Measurements from ENCODE around the gene LRBA.

Gene LRBA

DNA sequence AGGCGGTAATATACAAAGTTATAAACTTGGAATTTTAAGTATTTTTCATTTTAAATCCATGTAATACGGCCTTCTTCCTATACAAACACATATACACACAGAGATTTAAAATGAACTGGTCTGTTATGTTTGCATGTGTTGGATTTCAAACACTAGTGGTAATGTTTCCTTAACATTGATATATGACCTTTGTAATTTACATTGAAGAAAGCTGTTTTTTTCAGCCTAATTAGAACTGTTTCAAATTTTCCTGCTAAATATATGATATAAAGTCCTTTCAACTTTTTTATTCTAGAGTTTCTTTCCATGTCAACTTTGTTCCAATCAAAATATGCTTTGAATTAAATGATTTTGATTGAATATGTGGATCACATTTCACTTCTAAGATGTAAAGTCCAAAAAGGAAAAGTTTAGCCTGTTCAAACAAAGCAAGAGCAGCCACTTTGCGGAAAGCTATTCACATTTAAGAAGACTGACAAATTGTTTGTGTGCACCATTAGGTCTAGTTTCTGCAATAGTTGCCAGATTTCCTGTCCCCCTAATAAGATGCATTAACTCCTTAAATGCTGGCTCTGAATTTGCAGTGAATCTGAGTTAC, 659.1 kb downstream of the LRBA start:
- Mint-ChIP-seq H3K27ac (no peak overlapping the region), H3K4me3 (no peak overlapping the region), H3K27me3 (ENCODE audit: low read depth) (no peaks in the 10 kb centered on the region), H3K36me3 (ENCODE audit: low read depth) (no peaks in the 10 kb centered on the region), H3K4me1 (ENCODE audit: low read depth) (no peaks in the 10 kb centered on the region), H3K9me3 (no peaks in the 10 kb centered on the region)
- no peak for DNase-seq (ENCODE audit: low spot score)

DNA sequence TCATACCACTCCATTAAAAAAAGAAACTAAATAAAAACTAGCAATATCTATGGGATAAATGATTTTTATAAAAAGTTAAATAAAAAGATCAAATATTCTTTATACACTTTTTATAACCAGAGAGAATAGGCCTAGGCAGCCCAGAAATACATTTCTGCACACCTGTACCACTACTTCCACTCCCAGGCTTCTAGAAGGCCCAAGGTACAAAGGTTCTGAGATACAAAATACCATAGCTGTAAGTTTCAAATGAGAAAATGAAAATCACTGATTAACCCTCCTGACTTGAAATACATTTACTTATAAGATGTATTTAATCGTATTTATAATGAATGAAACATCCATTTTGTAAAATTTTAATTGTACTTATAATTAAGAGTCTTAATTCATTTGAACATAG, 659.7 kb downstream of the LRBA start:
- Mint-ChIP-seq H3K27ac (no peak overlapping the region), H3K4me1 (ENCODE audit: low read depth) (no peaks in the 10 kb centered on the region), H3K27me3 (ENCODE audit: low read depth) (no peaks in the 10 kb centered on the region), H3K9me3 (no peaks in the 10 kb centered on the region), H3K4me3 (no peak overlapping the region), H3K36me3 (ENCODE audit: low read depth) (no peaks in the 10 kb centered on the region)
- DNase-seq (ENCODE audit: low spot score) = no peak

DNA sequence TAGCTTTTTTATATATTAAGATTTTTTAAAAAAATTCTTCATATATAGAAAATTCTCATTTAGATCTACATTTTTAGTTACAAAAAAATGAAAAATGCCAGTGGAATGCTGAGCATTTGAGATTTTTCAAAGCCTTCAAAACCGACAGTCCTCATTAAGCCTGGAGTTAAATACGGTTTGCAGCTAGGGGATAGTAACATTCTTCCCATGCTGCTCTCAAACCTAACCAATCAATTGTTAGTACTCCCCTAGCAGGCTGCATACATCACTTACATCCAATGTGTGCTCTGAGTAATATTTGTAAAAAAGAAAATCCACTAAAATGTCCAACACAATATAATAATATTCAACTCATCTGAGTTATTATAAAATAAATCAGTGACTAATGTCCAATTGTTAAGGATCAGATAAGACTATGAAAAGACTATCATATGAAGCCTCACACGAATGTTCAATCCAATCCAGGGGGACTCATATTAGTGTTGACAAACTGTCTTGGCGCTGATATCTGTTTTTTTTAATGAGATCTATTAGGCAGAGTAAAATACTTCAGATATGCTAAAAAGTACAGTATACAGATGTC, 660.8 kb downstream of the LRBA start:
- Mint-ChIP-seq H3K4me1 (ENCODE audit: low read depth) (peaks cover 4% of the 10 kb centered on the region), H3K27ac (no peak overlapping the region), H3K27me3 (ENCODE audit: low read depth) (no peaks in the 10 kb centered on the region), H3K36me3 (ENCODE audit: low read depth) (no peaks in the 10 kb centered on the region), H3K9me3 (no peaks in the 10 kb centered on the region), H3K4me3 (no peak overlapping the region)
- no peak for DNase-seq (ENCODE audit: low spot score)

DNA sequence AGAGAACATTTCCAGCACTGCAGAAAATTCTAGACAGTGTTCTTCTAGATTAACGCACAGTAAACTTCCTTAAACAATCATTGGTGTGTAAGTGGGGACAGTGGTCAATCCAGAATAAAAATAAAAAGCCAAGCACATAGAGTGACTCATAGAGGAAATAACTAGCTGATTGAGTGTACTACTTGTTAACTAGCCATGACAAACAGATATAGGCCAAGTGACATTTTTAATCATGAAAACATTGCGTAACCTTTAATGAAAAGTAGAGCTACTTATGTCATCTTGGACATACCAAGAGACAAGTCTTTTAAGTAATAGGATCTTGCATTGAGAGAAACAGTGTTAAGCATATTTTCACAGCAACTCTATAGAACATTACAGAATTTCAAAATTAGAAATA, 667.0 kb downstream of the LRBA start:
- DNase-seq (ENCODE audit: low spot score) = no peak
- no peaks in the 10 kb centered on the region for H3K9me3 Mint-ChIP-seq
- H3K4me3 Mint-ChIP-seq = no peak overlapping the region
- no peak overlapping the region for H3K27ac Mint-ChIP-seq
- peaks cover 4% of the 10 kb centered on the region for H3K4me1 Mint-ChIP-seq (ENCODE audit: low read depth)
- no peaks in the 10 kb centered on the region for H3K27me3 Mint-ChIP-seq (ENCODE audit: low read depth)
- peaks cover 2% of the 10 kb centered on the region for H3K36me3 Mint-ChIP-seq (ENCODE audit: low read depth)

DNA sequence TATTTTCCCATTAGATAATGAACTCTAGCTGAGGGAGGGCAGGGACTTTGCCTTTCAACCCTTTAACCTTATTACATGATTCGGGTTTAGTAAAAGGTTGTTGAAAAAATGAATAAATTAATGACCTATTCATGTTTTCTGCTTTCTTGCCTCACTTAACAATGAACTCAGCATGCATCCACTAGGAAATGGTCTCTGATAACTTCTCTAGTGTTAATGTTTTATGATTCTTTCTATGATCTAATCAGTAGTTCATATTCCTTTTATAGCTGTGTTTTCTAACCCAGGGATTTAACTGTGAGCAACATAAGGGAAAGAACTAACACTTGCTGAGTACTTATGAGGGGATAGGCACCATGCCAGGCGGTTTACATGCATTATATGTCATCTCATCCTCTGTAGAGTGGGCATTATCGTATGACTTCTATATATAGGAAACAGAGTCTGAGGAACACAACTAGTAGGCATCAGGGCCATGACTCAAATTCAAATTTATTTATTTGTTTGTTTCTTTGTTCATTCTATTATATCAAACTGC, 669.8 kb downstream of the LRBA start:
- Mint-ChIP-seq H3K9me3 (no peaks in the 10 kb centered on the region), H3K36me3 (ENCODE audit: low read depth) (peaks cover 5% of the 10 kb centered on the region), H3K4me1 (ENCODE audit: low read depth) (peaks cover 4% of the 10 kb centered on the region), H3K27me3 (ENCODE audit: low read depth) (no peaks in the 10 kb centered on the region), H3K27ac (no peak overlapping the region), H3K4me3 (no peak overlapping the region)
- no peak for DNase-seq (ENCODE audit: low spot score)

DNA sequence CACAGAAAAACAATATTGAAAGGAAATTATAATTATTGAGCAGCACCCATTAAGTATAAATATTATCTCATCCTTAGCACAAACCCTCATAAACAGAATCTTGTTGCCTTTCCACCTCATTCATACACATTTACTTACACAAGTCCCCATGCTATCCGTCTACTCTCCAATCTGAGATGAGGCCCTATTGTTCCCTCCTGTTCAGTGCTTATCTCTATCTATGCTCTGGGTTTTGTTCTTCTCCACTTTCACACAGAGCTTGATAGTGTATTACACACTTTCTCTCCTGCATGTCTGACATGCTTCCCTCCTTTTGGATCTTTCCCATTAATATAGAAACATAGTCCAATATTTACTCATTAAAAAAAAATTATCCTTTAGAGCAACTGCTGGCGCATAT, 671.3 kb downstream of the LRBA start:
- Mint-ChIP-seq H3K4me3 (no peak overlapping the region), H3K9me3 (no peaks in the 10 kb centered on the region), H3K27me3 (ENCODE audit: low read depth) (no peaks in the 10 kb centered on the region), H3K27ac (no peak overlapping the region), H3K4me1 (ENCODE audit: low read depth) (no peaks in the 10 kb centered on the region), H3K36me3 (ENCODE audit: low read depth) (peaks cover 5% of the 10 kb centered on the region)
- no peak for DNase-seq (ENCODE audit: low spot score)

DNA sequence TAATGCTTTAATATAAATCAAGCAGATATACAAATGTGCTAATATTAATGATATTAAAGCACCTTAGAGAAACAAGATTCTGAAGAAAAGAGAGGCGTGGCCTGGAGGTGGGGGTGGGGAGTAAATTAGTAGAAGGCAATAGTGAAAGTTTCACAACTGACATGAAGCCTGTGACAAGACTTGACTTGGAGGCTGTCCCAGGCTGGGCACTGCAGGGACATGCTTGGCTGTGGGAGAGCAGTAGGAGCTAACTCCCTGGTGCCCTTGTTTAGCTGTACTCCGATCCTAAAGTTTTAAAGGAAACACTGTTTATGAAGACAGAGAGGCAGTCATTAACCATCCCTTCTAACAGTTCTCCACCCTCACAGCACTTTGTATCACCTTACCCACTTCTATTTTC, 672.1 kb downstream of the LRBA start:
- no peaks in the 10 kb centered on the region for H3K9me3 Mint-ChIP-seq
- no peaks in the 10 kb centered on the region for H3K4me1 Mint-ChIP-seq (ENCODE audit: low read depth)
- H3K27me3 Mint-ChIP-seq (ENCODE audit: low read depth) = no peaks in the 10 kb centered on the region
- peaks cover 5% of the 10 kb centered on the region for H3K36me3 Mint-ChIP-seq (ENCODE audit: low read depth)
- H3K4me3 Mint-ChIP-seq = no peak overlapping the region
- H3K27ac Mint-ChIP-seq = no peak overlapping the region
- no peak for DNase-seq (ENCODE audit: low spot score)

DNA sequence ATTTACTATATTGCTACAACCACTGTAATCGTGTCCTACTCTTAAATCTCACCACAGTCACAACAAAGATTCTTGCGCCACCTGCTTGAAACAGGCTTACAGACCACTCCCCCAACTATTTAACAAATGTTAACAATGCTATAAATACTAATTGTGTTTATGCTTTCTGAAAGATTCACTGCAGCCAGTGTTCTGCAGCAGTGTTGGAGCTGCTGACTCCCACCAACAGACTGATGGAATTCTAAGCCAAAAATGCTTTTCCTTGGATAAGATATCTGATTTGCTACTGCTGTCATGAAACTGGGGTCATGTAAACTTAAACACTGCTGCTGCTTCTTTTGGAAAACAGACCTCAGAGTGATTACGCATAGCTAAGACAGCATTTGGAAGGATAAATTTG, 677.4 kb downstream of the LRBA start:
- Mint-ChIP-seq H3K4me1 (ENCODE audit: low read depth) (no peaks in the 10 kb centered on the region), H3K27me3 (ENCODE audit: low read depth) (no peaks in the 10 kb centered on the region), H3K36me3 (ENCODE audit: low read depth) (peaks cover 2% of the 10 kb centered on the region), H3K4me3 (no peak overlapping the region), H3K9me3 (no peaks in the 10 kb centered on the region), H3K27ac (no peak overlapping the region)
- DNase-seq (ENCODE audit: low spot score) = no peak

DNA sequence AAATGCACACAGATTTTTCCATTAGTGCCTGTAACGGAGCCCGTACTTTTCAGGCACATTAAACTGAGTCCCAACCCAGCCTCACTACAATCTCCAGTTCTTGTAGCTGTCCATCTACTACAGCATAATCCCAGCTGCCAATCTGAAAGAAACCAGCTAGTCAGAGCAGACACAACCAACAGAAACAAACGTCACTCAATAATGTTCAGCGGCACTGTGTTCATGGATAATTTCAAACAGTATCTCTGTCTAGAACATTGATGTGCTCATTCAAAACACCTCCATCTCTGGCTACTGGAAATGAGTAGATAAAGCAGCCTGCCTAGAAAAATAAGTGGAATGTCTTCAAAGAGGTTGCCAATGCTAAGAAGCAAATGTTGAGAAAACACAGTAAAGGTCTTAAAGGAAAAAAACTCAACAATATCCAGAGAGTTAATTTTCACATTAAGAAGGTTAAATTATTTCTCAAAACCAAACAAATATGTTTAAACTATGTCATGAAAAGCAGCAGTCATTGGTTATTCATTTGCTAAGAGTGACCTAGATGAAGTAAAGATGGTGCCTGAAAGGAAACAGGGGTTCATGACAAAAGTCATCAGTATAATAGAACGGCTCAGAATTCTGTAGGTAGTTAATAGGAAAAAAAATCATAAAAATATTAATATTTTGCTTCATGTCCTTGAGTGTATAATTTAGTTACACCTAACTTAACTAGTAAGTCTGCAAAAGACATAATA, 678.2 kb downstream of the LRBA start:
- no peak overlapping the region for H3K27ac Mint-ChIP-seq
- no peaks in the 10 kb centered on the region for H3K27me3 Mint-ChIP-seq (ENCODE audit: low read depth)
- no peaks in the 10 kb centered on the region for H3K9me3 Mint-ChIP-seq
- H3K36me3 Mint-ChIP-seq (ENCODE audit: low read depth) = peaks cover 2% of the 10 kb centered on the region
- DNase-seq (ENCODE audit: low spot score) = no peak
- no peaks in the 10 kb centered on the region for H3K4me1 Mint-ChIP-seq (ENCODE audit: low read depth)
- H3K4me3 Mint-ChIP-seq = no peak overlapping the region

DNA sequence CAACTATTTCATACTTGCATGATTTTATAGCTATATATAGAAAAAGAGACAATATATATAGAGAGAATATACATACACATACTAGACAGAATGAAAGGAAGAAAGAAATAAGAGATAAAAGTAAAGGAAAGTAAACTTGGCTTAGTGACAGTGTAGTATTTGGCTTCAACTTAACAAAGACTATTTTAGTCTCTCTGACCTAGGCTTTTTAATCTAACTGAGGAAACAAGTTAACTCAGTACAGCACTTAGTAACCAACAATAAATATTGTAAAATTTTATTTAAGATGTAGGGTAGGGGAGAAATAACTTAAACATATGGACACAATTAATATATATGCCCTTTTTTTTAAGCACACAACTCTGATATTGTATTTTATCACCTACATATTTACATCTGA, 682.1 kb downstream of the LRBA start:
- Mint-ChIP-seq H3K9me3 (no peaks in the 10 kb centered on the region), H3K4me1 (ENCODE audit: low read depth) (no peaks in the 10 kb centered on the region), H3K36me3 (ENCODE audit: low read depth) (no peaks in the 10 kb centered on the region), H3K27me3 (ENCODE audit: low read depth) (no peaks in the 10 kb centered on the region), H3K27ac (no peak overlapping the region), H3K4me3 (no peak overlapping the region)
- DNase-seq (ENCODE audit: low spot score) = no peak

DNA sequence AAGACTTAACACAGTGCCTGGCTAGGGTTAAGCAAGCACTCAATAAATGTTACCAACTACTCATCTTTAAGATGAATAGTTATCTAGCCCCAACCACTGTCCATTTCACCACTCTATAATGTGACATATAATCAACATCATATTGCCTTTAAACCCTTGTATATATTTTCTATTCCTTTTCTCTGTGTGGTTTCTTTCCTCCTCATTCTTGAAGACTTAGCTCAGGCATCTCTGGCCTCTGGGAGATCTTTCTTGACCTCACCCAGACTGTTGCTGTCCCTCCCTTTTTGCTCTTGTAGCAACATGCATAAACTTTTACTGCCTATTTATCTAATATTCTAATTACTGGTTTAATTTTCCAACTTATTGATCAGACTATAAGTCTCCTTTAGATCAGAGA, 683.0 kb downstream of the LRBA start:
- no peaks in the 10 kb centered on the region for H3K36me3 Mint-ChIP-seq (ENCODE audit: low read depth)

DNA sequence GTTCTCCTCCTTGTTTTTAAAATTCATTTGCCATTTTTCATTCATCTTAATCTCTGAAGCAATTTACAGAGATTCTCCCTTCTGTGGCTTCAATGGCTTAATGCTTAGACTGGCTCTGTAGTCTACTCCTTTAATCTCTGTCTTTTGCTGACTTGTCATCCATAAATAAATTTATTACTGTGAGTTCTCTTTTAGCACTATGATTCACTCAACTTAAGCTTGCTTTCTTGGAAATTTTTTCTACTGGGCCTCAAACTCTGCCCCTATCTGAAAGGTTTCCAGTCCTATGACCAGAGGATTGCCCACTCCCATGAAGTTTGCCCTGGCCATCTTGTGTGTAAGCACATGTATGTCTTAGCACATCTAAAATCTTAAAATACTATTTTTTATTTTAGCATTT, 685.7 kb downstream of the LRBA start:
- Mint-ChIP-seq H3K9me3 (no peaks in the 10 kb centered on the region), H3K27me3 (ENCODE audit: low read depth) (no peaks in the 10 kb centered on the region), H3K4me1 (ENCODE audit: low read depth) (no peaks in the 10 kb centered on the region), H3K36me3 (ENCODE audit: low read depth) (peaks cover 2% of the 10 kb centered on the region), H3K27ac (no peak overlapping the region), H3K4me3 (no peak overlapping the region)
- no peak for DNase-seq (ENCODE audit: low spot score)

More for the DNA sequence above, 683.0 kb downstream of the LRBA start:
- Mint-ChIP-seq H3K9me3 (no peaks in the 10 kb centered on the region), H3K4me1 (ENCODE audit: low read depth) (no peaks in the 10 kb centered on the region), H3K27ac (no peak overlapping the region), H3K27me3 (ENCODE audit: low read depth) (no peaks in the 10 kb centered on the region), H3K4me3 (no peak overlapping the region)
- no peak for DNase-seq (ENCODE audit: low spot score)

DNA sequence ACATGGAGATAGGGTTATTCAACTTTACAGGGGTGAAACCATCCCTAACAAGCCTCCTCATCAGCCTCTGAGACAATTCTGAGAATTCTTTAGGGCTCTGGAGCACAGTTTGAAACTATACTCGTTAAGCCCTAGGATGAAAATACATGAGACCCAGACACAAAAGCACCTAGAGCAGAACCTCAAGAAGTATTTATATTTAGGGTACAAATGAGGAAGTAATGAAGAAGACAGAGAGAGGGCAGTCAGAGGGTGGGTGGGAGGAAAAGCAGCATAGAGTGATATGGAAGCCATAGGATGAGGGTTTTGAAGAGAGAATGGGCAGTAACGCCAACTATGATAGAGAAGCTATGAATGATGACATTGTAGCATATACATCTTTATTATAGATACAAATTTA, 686.6 kb downstream of the LRBA start:
- peaks cover 2% of the 10 kb centered on the region for H3K36me3 Mint-ChIP-seq (ENCODE audit: low read depth)
- H3K27me3 Mint-ChIP-seq (ENCODE audit: low read depth) = no peaks in the 10 kb centered on the region
- H3K4me3 Mint-ChIP-seq = no peak overlapping the region
- no peaks in the 10 kb centered on the region for H3K9me3 Mint-ChIP-seq
- no peak overlapping the region for H3K27ac Mint-ChIP-seq
- no peak for DNase-seq (ENCODE audit: low spot score)
- no peaks in the 10 kb centered on the region for H3K4me1 Mint-ChIP-seq (ENCODE audit: low read depth)

DNA sequence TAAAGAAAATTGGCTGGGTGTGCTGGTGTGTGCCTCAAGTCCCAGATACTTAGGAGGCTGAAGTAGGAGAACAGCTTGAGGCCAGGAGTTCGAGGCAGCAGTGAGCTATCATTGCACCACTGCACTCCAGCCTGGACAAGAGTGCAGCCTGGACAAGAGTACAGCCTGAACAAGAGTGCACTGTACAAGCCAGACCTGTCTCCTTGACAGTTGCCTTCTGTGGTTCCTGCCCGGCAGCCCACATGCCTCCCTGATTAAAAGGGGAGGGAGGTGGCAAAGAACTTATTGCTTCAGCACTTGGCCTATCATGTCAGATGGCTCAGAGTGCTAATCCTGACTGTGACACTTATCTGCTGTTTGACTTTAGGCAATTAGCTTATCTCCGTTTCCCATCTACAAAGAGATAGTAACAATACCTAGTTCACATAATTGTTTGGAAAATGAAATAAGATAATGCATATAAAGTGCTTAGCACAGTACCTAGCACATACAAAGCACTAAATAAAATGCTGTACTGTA, 687.8 kb downstream of the LRBA start:
- no peaks in the 10 kb centered on the region for H3K27me3 Mint-ChIP-seq (ENCODE audit: low read depth)
- no peaks in the 10 kb centered on the region for H3K4me1 Mint-ChIP-seq (ENCODE audit: low read depth)
- DNase-seq (ENCODE audit: low spot score) = no peak
- H3K27ac Mint-ChIP-seq = no peak overlapping the region
- H3K4me3 Mint-ChIP-seq = no peak overlapping the region
- peaks cover 2% of the 10 kb centered on the region for H3K36me3 Mint-ChIP-seq (ENCODE audit: low read depth)
- H3K9me3 Mint-ChIP-seq = no peaks in the 10 kb centered on the region
